B cell (primary cell): ENCODE measurements around the gene CDC42SE2. TPM values are rescaled to one million over a fixed set of nuclear protein-coding genes. Genes with fewer than 3 reads are reported as not detected.

Experiments
- ATAC-seq: fragments of 200-7000 bp; cut with Tn5 transposase; one replicate; pipeline ENCODE4 v1.10.0; 2021; ENCODE audit warnings: low read depth, mild to moderate bottlenecking, moderate number of reproducible peaks, moderate library complexity
- CTCF ChIA-PET: fragments of 350-600 bp; sonication (Branson Sonifier 250); formaldehyde crosslinking; loops from one replicate; lab custom pipeline; 2021; ENCODE audit warnings: antibody characterized with exemption, inconsistent platforms; lab: Charles Lee
- POLR2A ChIA-PET: fragments of 350-600 bp; sonication (Branson Sonifier 250); formaldehyde crosslinking; loops from one replicate; lab custom pipeline; 2021; ENCODE audit warnings: antibody characterized with exemption; lab: Charles Lee
- DNase-seq: peaks from one replicate; pipeline ENCODE4 v3.0.0; 2013
- H2AFZ ChIP-seq: 2 replicates; pipeline ENCODE4 v1.6.1; 2012; ENCODE audit warnings: mild to moderate bottlenecking, low read depth, low read length; ENCODE audit not compliant: insufficient read depth, poor library complexity, severe bottlenecking
- H3K27ac ChIP-seq, 2 donors: 1 replicate in 1 of 2; 2 replicates in 1 of 2; pipeline ENCODE4 v1.5.1; 2012 to 2013; ENCODE audit warnings: low read length in 2 of 2, mild to moderate bottlenecking in 2 of 2, moderate library complexity in 1 of 2
- H3K27me3 ChIP-seq, 4 experiments: fragments of 200-600 bp in 1 of 4; sonication (generic) in 1 of 4; replicated peaks in 1 of 4; 1 replicate in 2 of 4; 2 replicates in 2 of 4; pipeline versions ENCODE4 v1.6.1 to v1.7.0; 2013 to 2016; ENCODE audit warnings: low read length in 3 of 4, mild to moderate bottlenecking in 2 of 4, mixed read lengths in 1 of 4, moderate library complexity in 1 of 4; ENCODE audit not compliant: insufficient read depth in 4 of 4, control insufficient read depth in 3 of 4; ENCODE audit errors: control extremely low read depth in 1 of 4
- H3K36me3 ChIP-seq, 2 experiments: replicated peaks in 1 of 2; 1 replicate in 1 of 2; 2 replicates in 1 of 2; pipeline versions ENCODE4 v1.6.1 to v1.7.1; 2013; ENCODE audit warnings: low read length in 1 of 2; ENCODE audit not compliant: insufficient read depth in 2 of 2, control insufficient read depth in 1 of 2; ENCODE audit errors: control extremely low read depth in 1 of 2, extremely low read depth in 1 of 2
- H3K4me1 ChIP-seq, 2 donors: fragments of 200-600 bp in 1 of 2; sonication (generic) in 1 of 2; 1 replicate in 1 of 2; 2 replicates in 1 of 2; pipeline versions ENCODE4 v1.5.1 to v1.6.1; 2013 to 2017; ENCODE audit warnings: low read length in 2 of 2; ENCODE audit not compliant: control insufficient read depth in 2 of 2, insufficient read depth in 2 of 2
- H3K4me2 ChIP-seq: replicated peaks from 2 replicates; pipeline ENCODE3; 2012; ENCODE audit warnings: mild to moderate bottlenecking, low read depth, low read length; ENCODE audit not compliant: poor library complexity, severe bottlenecking
- H3K4me3 ChIP-seq, 5 experiments: fragments of 200-600 bp in 1 of 5; sonication (generic) in 1 of 5; 1 replicate in 3 of 5; 2 replicates in 2 of 5; pipeline versions ENCODE4 v1.5.1 to v1.7.0; 2011 to 2016; ENCODE audit warnings: low read length in 4 of 5, mild to moderate bottlenecking in 4 of 5, low read depth in 2 of 5, control low read depth in 1 of 5, moderate library complexity in 1 of 5; ENCODE audit not compliant: insufficient read depth in 1 of 5; ENCODE audit errors: control extremely low read depth in 1 of 5, extremely low read depth in 1 of 5
- H3K79me2 ChIP-seq: fragments of 200-600 bp; sonication (generic); one replicate; pipeline ENCODE4 v1.6.0; 2016; ENCODE audit warnings: low read length; ENCODE audit not compliant: control insufficient read depth, insufficient read depth
- H3K9ac ChIP-seq: fragments of 200-600 bp; sonication (generic); 2 replicates; pipeline ENCODE4 v1.6.1; 2017; ENCODE audit warnings: mild to moderate bottlenecking, low read length, moderate library complexity
- H3K9me3 ChIP-seq, 3 donors: one replicate each; pipeline versions ENCODE4 v1.6.1 to v1.7.1; 2013; ENCODE audit warnings: low read length in 2 of 3; ENCODE audit not compliant: control insufficient read depth in 2 of 3, insufficient read depth in 1 of 3; ENCODE audit errors: control extremely low read depth in 1 of 3
- H4K20me1 ChIP-seq: 2 replicates; pipeline ENCODE4 v1.6.0; 2012; ENCODE audit warnings: mild to moderate bottlenecking, low read length; ENCODE audit not compliant: insufficient read depth, control insufficient read depth, poor library complexity, severe bottlenecking
- H3K27ac Mint-ChIP-seq: one replicate; pipeline ENCODE4 v1.8.0; 2021; ENCODE audit warnings: mixed read lengths
- H3K27me3 Mint-ChIP-seq: one replicate; pipeline ENCODE4 v1.8.0; 2021; ENCODE audit warnings: mixed read lengths
- H3K4me1 Mint-ChIP-seq: one replicate; pipeline ENCODE4 v1.8.0; 2021; ENCODE audit warnings: mixed read lengths
- H3K4me3 Mint-ChIP-seq: one replicate; pipeline ENCODE4 v1.8.0; 2021; ENCODE audit warnings: mixed read lengths
- H3K9me3 Mint-ChIP-seq: one replicate; pipeline ENCODE4 v1.8.0; 2022; ENCODE audit warnings: mixed read lengths; ENCODE audit not compliant: insufficient read depth
- EZH2 ChIP-seq: IDR thresholded peaks from 2 replicates; pipeline ENCODE4 v1.6.1; 2012; ENCODE audit warnings: borderline replicate concordance, low read depth, mild to moderate bottlenecking, moderate library complexity, low read length; ENCODE audit not compliant: insufficient read depth, poor library complexity, severe bottlenecking
- WGBS: methylation state at CpG from one replicate; pipeline ENCODE4 v1.1.5; 2013; ENCODE audit warnings: missing lambda C conversion rate; ENCODE audit not compliant: insufficient coverage; 5-methylcytosine and 5-hydroxymethylcytosine counted together
- intact Hi-C: fragments of 100-400 bp; cut with micrococcal nuclease; formaldehyde crosslinking; loops from one replicate; pipeline ENCODE4 v1.10.0; 2022
- polyA plus RNA-seq: library from polyadenylated mRNA; depleted of rRNA; stranded (reverse); fragments of >200 nt; gene quantifications from 2 replicates; pipeline ENCODE4 v1.2.3, GENCODE V29; 2012
- total RNA-seq, 2 donors: library from RNA; stranded (reverse); fragments of 120-200 nt in 1 of 2; gene quantifications; 1 replicate in 1 of 2; 2 replicates in 1 of 2; pipeline versions ENCODE4 v1.2.3 to v1.2.4, GENCODE V29; 2013 to 2022
- TF ChIP-seq, protein P1 (sequence below): fragments of 200-600 bp; IDR thresholded peaks from one replicate; pipeline ENCODE4 v1.8.0; 2022; ENCODE audit warnings: antibody characterized with exemption, mild to moderate bottlenecking

Gene CDC42SE2
- total and polyA plus RNA-seq, 2 donors (not counting 1 experiment from before 2014, with no cell fraction given): 42.5 to 161 TPM

DNA sequence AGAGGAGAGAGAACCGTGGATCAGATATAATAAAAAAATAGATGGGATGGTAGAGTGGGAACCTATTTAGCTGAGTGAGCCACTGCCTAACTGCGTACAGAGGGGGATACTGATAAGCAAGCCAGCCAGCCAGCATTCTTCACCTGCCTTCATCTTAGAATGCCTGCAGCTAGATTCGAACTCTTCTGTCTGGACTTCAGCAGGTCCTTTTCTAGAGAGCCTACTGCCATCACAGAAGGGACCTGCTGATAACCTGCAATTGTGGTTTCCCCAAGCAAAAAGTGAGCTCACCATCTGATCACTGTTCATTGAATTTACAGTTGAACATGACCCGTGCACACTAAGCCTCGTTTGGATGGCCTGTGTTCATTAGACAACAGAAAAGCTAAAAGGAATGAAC lies 109.4 kb downstream of the CDC42SE2 start:
- H3K79me2 ChIP-seq: peaks cover 97% of the 10 kb centered on the region

DNA sequence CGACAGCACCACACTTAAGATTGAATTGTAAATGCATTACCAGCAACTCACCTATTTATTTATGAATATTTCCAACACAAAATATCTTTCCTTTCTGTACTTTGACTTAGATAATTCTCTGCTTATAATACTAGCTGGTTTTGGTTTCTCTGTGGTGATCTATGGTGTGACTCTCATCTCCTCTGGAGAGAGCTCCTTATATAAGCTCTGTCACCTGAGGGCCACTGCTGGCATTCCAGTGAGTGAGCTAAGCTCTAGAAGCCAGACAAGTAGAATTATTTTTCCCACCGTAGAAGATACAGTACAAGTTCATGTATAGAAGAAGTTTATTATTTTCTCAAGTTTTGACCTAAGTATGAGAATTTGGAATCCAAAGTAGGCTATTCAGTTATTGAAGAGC lies 111.5 kb downstream of the CDC42SE2 start:
- POLR2A ChIA-PET: interaction anchor here (0.6 to 1.4 kb wide), 3 partner anchors 90 to 212 kb away, joined by 3 to 5 read pairs (median 3); no protein-coding TSS in a partner anchor
- Histone ChIP-seq H3K9me3 (peaks cover 0 to 6% (median 0%) of the 10 kb centered on the region in 3 donors), H3K4me2 (peak overlapping the region; percentile 65), H3K27me3 (no peaks in the 10 kb centered on the region), H3K4me1 (peaks cover 75 to 94% of the 10 kb centered on the region in 2 donors), H4K20me1 (no peaks in the 10 kb centered on the region), H3K4me3 (peak overlapping the region in 2 of 5 experiments; percentile 5 to 37), H3K79me2 (peaks cover 94% of the 10 kb centered on the region), H3K36me3 (no peaks in the 10 kb centered on the region), H3K27ac (peak overlapping the region; percentile 71 to 99), H2AFZ (no peak overlapping the region), H3K9ac (peak overlapping the region; percentile 44)
- whole genome bisulfite sequencing: no CpG with 5 or more reads among the region's 2 CpGs
- TF ChIP-seq, protein P1, sequence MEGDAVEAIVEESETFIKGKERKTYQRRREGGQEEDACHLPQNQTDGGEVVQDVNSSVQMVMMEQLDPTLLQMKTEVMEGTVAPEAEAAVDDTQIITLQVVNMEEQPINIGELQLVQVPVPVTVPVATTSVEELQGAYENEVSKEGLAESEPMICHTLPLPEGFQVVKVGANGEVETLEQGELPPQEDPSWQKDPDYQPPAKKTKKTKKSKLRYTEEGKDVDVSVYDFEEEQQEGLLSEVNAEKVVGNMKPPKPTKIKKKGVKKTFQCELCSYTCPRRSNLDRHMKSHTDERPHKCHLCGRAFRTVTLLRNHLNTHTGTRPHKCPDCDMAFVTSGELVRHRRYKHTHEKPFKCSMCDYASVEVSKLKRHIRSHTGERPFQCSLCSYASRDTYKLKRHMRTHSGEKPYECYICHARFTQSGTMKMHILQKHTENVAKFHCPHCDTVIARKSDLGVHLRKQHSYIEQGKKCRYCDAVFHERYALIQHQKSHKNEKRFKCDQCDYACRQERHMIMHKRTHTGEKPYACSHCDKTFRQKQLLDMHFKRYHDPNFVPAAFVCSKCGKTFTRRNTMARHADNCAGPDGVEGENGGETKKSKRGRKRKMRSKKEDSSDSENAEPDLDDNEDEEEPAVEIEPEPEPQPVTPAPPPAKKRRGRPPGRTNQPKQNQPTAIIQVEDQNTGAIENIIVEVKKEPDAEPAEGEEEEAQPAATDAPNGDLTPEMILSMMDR: no peak
- TF ChIP-seq EZH2: no peak
- intact Hi-C loops: loop anchor here (1.0 to 10.0 kb wide), 3 partner anchors 17 to 419 kb away; partner anchors contain the start of gene FNIP1
- Mint-ChIP-seq H3K4me3 (peak overlapping the region; percentile 63), H3K27me3 (no peaks in the 10 kb centered on the region), H3K27ac (peak overlapping the region; percentile 81), H3K9me3 (no peaks in the 10 kb centered on the region), H3K4me1 (peaks cover 84% of the 10 kb centered on the region)
- DNase-seq (peak; percentile 50), ATAC-seq (no peak)
- CTCF ChIA-PET: interaction anchor here (0.7 to 4.1 kb wide), 2 partner anchors 7 to 212 kb away, joined by 3 to 32 read pairs; no protein-coding TSS in a partner anchor

More for the DNA sequence above, 109.4 kb downstream of the CDC42SE2 start:
- DNase-seq: no peak
- no peaks in the 10 kb centered on the region for H3K9me3 Mint-ChIP-seq
- 100% methylated on average over 1 of the region's 5 CpGs for WGBS
- H3K4me1 ChIP-seq: peaks cover 55 to 88% of the 10 kb centered on the region in 2 donors
- no peaks in the 10 kb centered on the region for H4K20me1 ChIP-seq
- peak overlapping the region; percentile 1 for H3K9ac ChIP-seq
- peak overlapping the region; percentile 42 for H3K4me3 Mint-ChIP-seq
- H3K4me3 ChIP-seq: no peak overlapping the region
- no peaks in the 10 kb centered on the region for H3K27me3 Mint-ChIP-seq
- peaks cover 84% of the 10 kb centered on the region for H3K4me1 Mint-ChIP-seq
- no peaks in the 10 kb centered on the region for H3K27me3 ChIP-seq
- H3K9me3 ChIP-seq: no peaks in the 10 kb centered on the region
- intact Hi-C loops: loop anchor here (5.0 to 10.0 kb wide), 2 partner anchors 46 to 422 kb away; partner anchors contain the start of gene FNIP1
- POLR2A ChIA-PET: interaction anchor here (1.7 kb wide), 1 partner anchor 108 kb away, joined by 8 read pairs; no protein-coding TSS in a partner anchor
- CTCF ChIA-PET: interaction anchor here (0.9 to 4.1 kb wide), 3 partner anchors 9 to 108 kb away, joined by 4 to 32 read pairs (median 10); partner anchors contain the start of gene CDC42SE2
- H3K27ac ChIP-seq: peak overlapping the region; percentile 71 to 99
- peak overlapping the region; percentile 65 for H3K4me2 ChIP-seq
- H3K36me3 ChIP-seq: peaks cover 0 to 7% of the 10 kb centered on the region in 2 experiments
- no peak overlapping the region for H2AFZ ChIP-seq
- peak overlapping the region; percentile 81 for H3K27ac Mint-ChIP-seq
- TF ChIP-seq, protein P1: no peak
- TF ChIP-seq EZH2: no peak
- ATAC-seq: no peak
